ENCODE measurements around the gene QKI.

QKI gene

GRCh38 chr6:163613668-163614067, 199.2 kb downstream of the QKI start:
- DNase-seq (ENCODE audit: low read depth in 2 of 2): no peak

- DNase-seq (ENCODE audit: low read depth in 2 of 2): no peak
Measured at GRCh38 chr6:163616452-163616851, 201.9 kb downstream of the QKI start.

- DNase-seq (ENCODE audit: low read depth in 2 of 2): no peak
Measured at GRCh38 chr6:163617549-163617948, 203.0 kb downstream of the QKI start.

- DNase-seq (ENCODE audit: low read depth in 2 of 2): no peak
Measured at GRCh38 chr6:163620101-163620500, 205.6 kb downstream of the QKI start.

- DNase-seq (ENCODE audit: low read depth in 2 of 2): no peak
Measured at GRCh38 chr6:163620670-163621330, 206.3 kb downstream of the QKI start.

- no peak for DNase-seq (ENCODE audit: low read depth in 2 of 2)
Measured at GRCh38 chr6:163625265-163625664, 210.7 kb downstream of the QKI start.

- no peak for DNase-seq (ENCODE audit: low read depth in 2 of 2)
Measured at GRCh38 chr6:163626073-163626867, 211.8 kb downstream of the QKI start.

GRCh38 chr6:163627274-163628062, 212.9 kb downstream of the QKI start:
- DNase-seq (ENCODE audit: low read depth in 2 of 2): no peak
